HEK293T (cell line): Measurements from ENCODE around the gene LRRC8B.

Experiments
- ARNT ChIP-seq: fragments of 450-650 bp; IDR thresholded peaks from 2 replicates; pipeline ENCODE4 v1.6.1; 2017; ENCODE audit warnings: mild to moderate bottlenecking
- BHLHE40 ChIP-seq: fragments of 450-650 bp; IDR thresholded peaks from 2 replicates; pipeline ENCODE4 v1.6.1; 2016; ENCODE audit warnings: mild to moderate bottlenecking, moderate library complexity, borderline replicate concordance
- CTBP1 ChIP-seq: fragments of 450-650 bp; IDR thresholded peaks from 2 replicates; pipeline ENCODE4 v1.6.1; 2016; ENCODE audit warnings: borderline replicate concordance
- ELF4 ChIP-seq: fragments of 450-650 bp; IDR thresholded peaks from 2 replicates; pipeline ENCODE4 v1.6.1; 2017; ENCODE audit warnings: antibody characterized with exemption
- FOXA1 ChIP-seq: fragments of 450-650 bp; IDR thresholded peaks from 2 replicates; pipeline ENCODE4 v1.6.1; 2016; ENCODE audit warnings: mild to moderate bottlenecking
- FOXK2 ChIP-seq: fragments of 450-650 bp; IDR thresholded peaks from 2 replicates; pipeline ENCODE4 v1.6.1; 2016; ENCODE audit warnings: mild to moderate bottlenecking
- FOXM1 ChIP-seq: fragments of 450-650 bp; IDR thresholded peaks from 2 replicates; pipeline ENCODE4 v1.6.1; 2017; ENCODE audit warnings: mild to moderate bottlenecking, borderline replicate concordance
- HDGF ChIP-seq: fragments of 450-650 bp; IDR thresholded peaks from 2 replicates; pipeline ENCODE4 v1.6.1; 2017; ENCODE audit warnings: antibody characterized with exemption, borderline replicate concordance
- NFRKB ChIP-seq: fragments of 450-650 bp; IDR thresholded peaks from 2 replicates; pipeline ENCODE4 v1.6.1; 2016; ENCODE audit warnings: mild to moderate bottlenecking, moderate library complexity
- PKNOX1 ChIP-seq: fragments of 450-650 bp; IDR thresholded peaks from 2 replicates; pipeline ENCODE4 v1.6.1; 2016
- SP1 ChIP-seq: fragments of 450-650 bp; IDR thresholded peaks from 2 replicates; pipeline ENCODE4 v1.6.1; 2017
- SUZ12 ChIP-seq: fragments of 450-650 bp; IDR thresholded peaks from 2 replicates; pipeline ENCODE4 v1.6.1; 2016; ENCODE audit warnings: mild to moderate bottlenecking
- TARDBP ChIP-seq: fragments of 450-650 bp; IDR thresholded peaks from 2 replicates; pipeline ENCODE4 v1.6.1; 2016

- TF ChIP-seq ELF4 (no peak), HDGF (no peak), FOXM1 (no peak), ARNT (no peak), PKNOX1 (peak; percentile 58), SP1 (no peak), SUZ12 (no peak), TARDBP (no peak), FOXK2 (no peak), NFRKB (no peak), CTBP1 (no peak), BHLHE40 (no peak), FOXA1 (no peak)
These were observed 40.3 kb upstream of the LRRC8B start for GRCh38 chr1:89484092-89485038.
